GM18861 (cell line): ENCODE results near the gene UNC13D.
A peak's percentile ranks its signal among the peaks of the same experiment; 100 is the strongest.
"Not testable (repeated sequence)": the region's sequence is repeated elsewhere in the genome, so short reads cannot be mapped to it uniquely, and the experiment has no call there.

Source experiments
- ATAC-seq: cut with Tn5 transposase; IDR thresholded peaks from one replicate; pipeline ENCODE4 v1.9.1; 2021; ENCODE audit not compliant: unreplicated experiment

The UNC13D gene

GRCh38 chr17:75843577-75844529 lies at the start of gene UNC13D:
Gene UNC13D (minus strand): TSS chr17:75844404. CDS start chr17:75844337, 67 bp downstream.
- ATAC-seq: no peak

- no peak for ATAC-seq
Observed at GRCh38 chr17:75893305-75894048, 49.3 kb upstream of the UNC13D start.

GRCh38 chr17:75892556-75893224 lies 48.5 kb upstream of the UNC13D start:
- no peak for ATAC-seq

- no peak for ATAC-seq
Observed at GRCh38 chr17:75891605-75892555, 47.7 kb upstream of the UNC13D start.

- no peak for ATAC-seq
Observed at GRCh38 chr17:75891022-75891604, 46.9 kb upstream of the UNC13D start.

GRCh38 chr17:75889454-75889853 lies 45.2 kb upstream of the UNC13D start:
- ATAC-seq: no peak

GRCh38 chr17:75888484-75888883 lies 44.3 kb upstream of the UNC13D start:
- no peak for ATAC-seq

- not testable (repeated sequence) for ATAC-seq
Observed at GRCh38 chr17:75885860-75886259, 41.7 kb upstream of the UNC13D start.

GRCh38 chr17:75885431-75885830 lies 41.2 kb upstream of the UNC13D start:
- ATAC-seq: no peak

GRCh38 chr17:75881678-75882454 lies 37.7 kb upstream of the UNC13D start:
- no peak for ATAC-seq

- ATAC-seq: no peak
Observed at GRCh38 chr17:75880266-75880665, 36.1 kb upstream of the UNC13D start.

- ATAC-seq: no peak
Observed at GRCh38 chr17:75878174-75878998, 34.2 kb upstream of the UNC13D start, which contains the start of gene TRIM47. Gene TRIM47 (minus strand): TSS chr17:75878581. CDS start chr17:75878548, 33 bp downstream.

- peak; percentile 46 for ATAC-seq
Observed at GRCh38 chr17:75877752-75878173, 33.6 kb upstream of the UNC13D start.

GRCh38 chr17:75876938-75877751 lies 32.9 kb upstream of the UNC13D start:
- no peak for ATAC-seq

- ATAC-seq: no peak
Observed at GRCh38 chr17:75876190-75876937, 32.2 kb upstream of the UNC13D start.

- no peak for ATAC-seq
Observed at GRCh38 chr17:75875940-75876189, 31.7 kb upstream of the UNC13D start.
